A549 treated with dexamethasone at 1 μM for 4 hours (cell line): ENCODE results near the gene AKNA. TPM values are rescaled to one million over a fixed set of nuclear protein-coding genes. Genes with fewer than 3 reads are reported as not detected.

Experiments
- total RNA-seq: library from RNA; stranded (reverse); fragments of 200-300 nt; extraction: Qiagen RNA extraction; gene quantifications from 5 replicates; pipeline ENCODE4 v1.2.3, GENCODE V29; 2022

Gene AKNA, protein sequence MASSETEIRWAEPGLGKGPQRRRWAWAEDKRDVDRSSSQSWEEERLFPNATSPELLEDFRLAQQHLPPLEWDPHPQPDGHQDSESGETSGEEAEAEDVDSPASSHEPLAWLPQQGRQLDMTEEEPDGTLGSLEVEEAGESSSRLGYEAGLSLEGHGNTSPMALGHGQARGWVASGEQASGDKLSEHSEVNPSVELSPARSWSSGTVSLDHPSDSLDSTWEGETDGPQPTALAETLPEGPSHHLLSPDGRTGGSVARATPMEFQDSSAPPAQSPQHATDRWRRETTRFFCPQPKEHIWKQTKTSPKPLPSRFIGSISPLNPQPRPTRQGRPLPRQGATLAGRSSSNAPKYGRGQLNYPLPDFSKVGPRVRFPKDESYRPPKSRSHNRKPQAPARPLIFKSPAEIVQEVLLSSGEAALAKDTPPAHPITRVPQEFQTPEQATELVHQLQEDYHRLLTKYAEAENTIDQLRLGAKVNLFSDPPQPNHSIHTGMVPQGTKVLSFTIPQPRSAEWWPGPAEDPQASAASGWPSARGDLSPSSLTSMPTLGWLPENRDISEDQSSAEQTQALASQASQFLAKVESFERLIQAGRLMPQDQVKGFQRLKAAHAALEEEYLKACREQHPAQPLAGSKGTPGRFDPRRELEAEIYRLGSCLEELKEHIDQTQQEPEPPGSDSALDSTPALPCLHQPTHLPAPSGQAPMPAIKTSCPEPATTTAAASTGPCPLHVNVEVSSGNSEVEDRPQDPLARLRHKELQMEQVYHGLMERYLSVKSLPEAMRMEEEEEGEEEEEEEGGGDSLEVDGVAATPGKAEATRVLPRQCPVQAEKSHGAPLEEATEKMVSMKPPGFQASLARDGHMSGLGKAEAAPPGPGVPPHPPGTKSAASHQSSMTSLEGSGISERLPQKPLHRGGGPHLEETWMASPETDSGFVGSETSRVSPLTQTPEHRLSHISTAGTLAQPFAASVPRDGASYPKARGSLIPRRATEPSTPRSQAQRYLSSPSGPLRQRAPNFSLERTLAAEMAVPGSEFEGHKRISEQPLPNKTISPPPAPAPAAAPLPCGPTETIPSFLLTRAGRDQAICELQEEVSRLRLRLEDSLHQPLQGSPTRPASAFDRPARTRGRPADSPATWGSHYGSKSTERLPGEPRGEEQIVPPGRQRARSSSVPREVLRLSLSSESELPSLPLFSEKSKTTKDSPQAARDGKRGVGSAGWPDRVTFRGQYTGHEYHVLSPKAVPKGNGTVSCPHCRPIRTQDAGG (N-terminal part only)
- 6.5 to 8.4 TPM (median 7.7 TPM) in 5 replicates for total RNA-seq

DNA sequence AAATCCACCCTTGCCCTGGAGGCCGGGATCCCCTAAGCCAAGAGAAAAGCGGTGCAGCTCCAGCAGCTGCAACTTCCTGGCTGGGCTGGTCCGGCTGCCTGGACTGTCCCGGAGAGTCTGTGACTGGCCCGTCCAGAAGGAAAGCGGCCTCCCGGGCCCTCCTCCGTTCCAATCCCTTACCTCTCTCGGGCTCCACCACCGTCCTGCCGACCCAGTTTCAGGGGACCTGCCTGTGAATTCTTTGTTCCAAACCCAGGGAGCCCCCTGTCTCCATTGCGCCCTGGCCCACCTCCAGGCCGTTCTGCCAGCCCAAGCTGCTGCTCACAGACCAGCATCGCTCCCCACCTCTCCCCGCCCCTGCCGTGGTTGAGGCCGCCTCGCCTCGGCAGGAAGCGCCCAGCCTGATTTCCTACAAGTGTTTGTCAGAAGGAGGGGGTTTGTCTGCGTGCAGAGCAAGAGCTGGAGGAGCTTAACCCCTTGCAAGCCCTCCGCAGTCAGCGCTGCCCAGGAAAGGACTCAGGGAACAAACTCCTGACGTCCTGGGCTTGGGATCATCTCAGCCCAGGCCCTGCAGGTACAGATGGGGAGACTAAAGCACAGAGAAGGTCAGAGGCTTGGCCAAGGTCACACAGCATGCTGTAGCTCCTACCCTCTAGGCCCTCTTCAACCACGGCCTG is at the start of gene AKNA:
Gene AKNA (minus strand): TSS at position 303 of the 677 bp plus-strand sequence. CDS start 6,649 bp downstream, outside the sequence.

GRCh38 chr9:114329625-114330022 is 58.2 kb downstream of the AKNA start, which contains the start of gene ORM2:
TSS of gene ORM2 (plus strand) at chr9:114329869. CDS start at chr9:114329905, 36 bp downstream.

DNA sequence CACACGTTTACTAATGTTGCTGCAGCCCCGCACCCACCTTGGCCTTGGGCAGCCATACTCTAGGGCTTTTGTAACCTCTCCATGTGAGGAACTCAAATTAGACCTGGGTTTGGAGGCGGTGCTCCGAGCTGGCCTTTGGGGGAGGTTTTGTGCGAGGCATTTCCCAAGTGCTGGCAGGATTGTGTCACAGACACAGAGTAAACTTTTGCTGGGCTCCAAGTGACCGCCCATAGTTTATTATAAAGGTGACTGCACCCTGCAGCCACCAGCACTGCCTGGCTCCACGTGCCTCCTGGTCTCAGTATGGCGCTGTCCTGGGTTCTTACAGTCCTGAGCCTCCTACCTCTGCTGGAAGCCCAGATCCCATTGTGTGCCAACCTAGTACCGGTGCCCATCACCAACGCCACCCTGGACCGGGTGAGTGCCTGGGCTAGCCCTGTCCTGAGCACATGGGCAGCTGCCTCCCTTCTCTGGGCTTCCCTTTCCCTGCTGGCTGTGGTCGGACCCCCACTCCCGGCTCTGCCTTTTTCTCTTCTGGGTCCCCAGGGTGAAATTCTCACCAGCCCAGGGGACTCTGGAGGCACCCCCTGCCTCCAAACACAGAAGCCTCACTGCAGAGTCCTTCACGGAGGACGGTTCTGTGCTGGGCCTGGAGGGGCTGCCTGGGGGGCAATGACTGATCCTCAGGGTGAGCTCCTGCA is 64.8 kb downstream of the AKNA start, which contains the start of gene ORM1:
Gene ORM1 (plus strand): TSS at position 268 of the 701 bp plus-strand sequence. CDS start 36 bp downstream, at position 304.

Other genes with a start within 250 kb of the AKNA start
- gene COL27A1, start 232.4 kb downstream of the AKNA start, total RNA-seq: 5.2 to 9.9 TPM (median 8.7 TPM) in 5 replicates
- 0.11 TPM in 1 of 5 replicates, not detected in the others for gene ORM1, start 64.9 kb downstream of the AKNA start, total RNA-seq
- not detected in 5 replicates for gene ORM2, start 58.1 kb downstream of the AKNA start, total RNA-seq
- 4.0 to 8.9 TPM (median 7.4 TPM) in 5 replicates for gene WHRN, start 117.5 kb upstream of the AKNA start, total RNA-seq
- gene ATP6V1G1, start 199.8 kb upstream of the AKNA start, total RNA-seq: 102 to 148 TPM (median 108 TPM) in 5 replicates
- gene TMEM268, start 223.3 kb upstream of the AKNA start, total RNA-seq: 9.9 to 15.9 TPM (median 14.8 TPM) in 5 replicates